ENCODE measurements around the gene APOC3. TPM values are rescaled to one million over a fixed set of nuclear protein-coding genes. Genes with fewer than 3 reads are reported as not detected.

APOC3 gene
- not detected in 2 replicates for total RNA-seq

GRCh38 chr11:116829525-116830183, at the start of gene APOC3:
Gene APOC3 (plus strand): TSS chr11:116829907. CDS start chr11:116830583, 676 bp downstream.

GRCh38 chr11:116787786-116788486, 41.8 kb upstream of the APOC3 start, which contains the start of gene ZPR1:
Gene ZPR1 (minus strand): TSS chr11:116788023. CDS start chr11:116787990, 33 bp downstream.

GRCh38 chr11:116791813-116792143, 37.9 kb upstream of the APOC3 start, which contains the start of gene APOA5:
Gene APOA5 (minus strand): TSS chr11:116791879. CDS start chr11:116791860, 19 bp downstream.

GRCh38 chr11:116823031-116823843, 6.5 kb upstream of the APOC3 start, which contains the start of gene APOA4:
Gene APOA4 (minus strand): TSS chr11:116823304. CDS start chr11:116823191, 113 bp downstream.

GRCh38 chr11:116837231-116838091, 7.8 kb downstream of the APOC3 start, which contains the start of gene APOA1:
Gene APOA1 (minus strand): TSS chr11:116837622. CDS start chr11:116837387, 235 bp downstream.

Other genes starting within 250 kb of the APOC3 start
- gene BUD13, start 56.9 kb upstream of the APOC3 start, total RNA-seq = 9.6 and 13.8 TPM in 2 replicates
- gene ZPR1, start 41.9 kb upstream of the APOC3 start, total RNA-seq = 52.3 and 57.9 TPM in 2 replicates
- not detected in 2 replicates for gene APOA5, start 38.0 kb upstream of the APOC3 start, total RNA-seq
- not detected in 2 replicates for gene APOA4, start 6.6 kb upstream of the APOC3 start, total RNA-seq
- 0.35 TPM in 1 of 2 replicates, not detected in the other for gene APOA1, start 7.7 kb downstream of the APOC3 start, total RNA-seq